Measurements from ENCODE around the gene KLK5. TPM values are rescaled to one million over a fixed set of nuclear protein-coding genes. Genes with fewer than 3 reads are reported as not detected.
"Not testable (repeated sequence)": the region's sequence is repeated elsewhere in the genome, so short reads cannot be mapped to it uniquely, and the experiment has no call there.

Gene KLK5
- polyA plus RNA-seq, 1 donor (not counting 4 experiments of a cell fraction or from before 2014, with no cell fraction given), result 477 TPM

GRCh38 chr19:50897191-50897607 lies 55.6 kb downstream of the KLK5 start:
- H3K9me1 ChIP-seq (ENCODE audit: control insufficient read depth, extremely low read depth, insufficient read depth, low read length), result no peaks in the 10 kb centered on the region
- no peak overlapping the region for H3K9ac ChIP-seq (ENCODE audit: control insufficient read depth, extremely low read depth, insufficient read depth, low read length)
- dilution Hi-C loops (cut with MboI; ENCODE audit: extremely low pct_ligation_motif_present, low sequenced_read_pairs), result no loop called here
- H3K27me3 ChIP-seq (ENCODE audit: control insufficient read depth, extremely low read depth, insufficient read depth, low read length), result no peaks in the 10 kb centered on the region
- no peak overlapping the region for H3K4me3 ChIP-seq (ENCODE audit: control insufficient read depth in 2 of 3, extremely low read depth in 1 of 3, insufficient read depth in 2 of 3, low read depth in 1 of 3, low read length in 3 of 3)
- H4K20me1 ChIP-seq (ENCODE audit: control insufficient read depth, extremely low read depth, insufficient read depth, low read length), result no peaks in the 10 kb centered on the region
- no peak for FAIRE-seq
- H3K9me3 ChIP-seq (ENCODE audit: control insufficient read depth, low read depth, low read length), result no peaks in the 10 kb centered on the region
- no peak overlapping the region for H3K4me2 ChIP-seq (ENCODE audit: control insufficient read depth, extremely low read depth, insufficient read depth, low read depth, low read length)
- TF ChIP-seq CTCF (optimal IDR thresholded peaks at IDR 0.05 in 1 of 3, IDR thresholded peaks at IDR 0.05 in 1 of 3, conservative IDR thresholded peaks at IDR 0.05 in 1 of 3; ENCODE audit: extremely low read depth in 1 of 3, insufficient read depth in 2 of 3, low read length in 3 of 3) (no peak), EZH2 (IDR thresholded peaks at IDR 0.05; ENCODE audit: low read length) (no peak)
- DNase-seq (ENCODE audit: low read depth, low spot score), result no peak
- no peak overlapping the region for H2AFZ ChIP-seq (ENCODE audit: control insufficient read depth, low read length)
- no peak overlapping the region for H3K27ac ChIP-seq (ENCODE audit: control insufficient read depth, insufficient read depth, low read length)
- H3K4me1 ChIP-seq (ENCODE audit: control insufficient read depth, extremely low read depth, insufficient read depth, low read length), result peaks cover 9% of the 10 kb centered on the region
- H3K36me3 ChIP-seq (ENCODE audit: control insufficient read depth in 2 of 2, extremely low read depth in 1 of 2, insufficient read depth in 2 of 2, low read length in 2 of 2), result no peaks in the 10 kb centered on the region
- no peaks in the 10 kb centered on the region for H3K79me2 ChIP-seq (ENCODE audit: control insufficient read depth, insufficient read depth, low read length)

- TF ChIP-seq EZH2 (IDR thresholded peaks at IDR 0.05; ENCODE audit: low read length) (no peak), CTCF (optimal IDR thresholded peaks at IDR 0.05 in 1 of 3, IDR thresholded peaks at IDR 0.05 in 1 of 3, conservative IDR thresholded peaks at IDR 0.05 in 1 of 3; ENCODE audit: extremely low read depth in 1 of 3, insufficient read depth in 2 of 3, low read length in 3 of 3) (no peak)
- Histone ChIP-seq H2AFZ (ENCODE audit: control insufficient read depth, low read length) (no peak overlapping the region), H3K27me3 (ENCODE audit: control insufficient read depth, extremely low read depth, insufficient read depth, low read length) (no peaks in the 10 kb centered on the region), H3K4me3 (ENCODE audit: control insufficient read depth in 2 of 3, extremely low read depth in 1 of 3, insufficient read depth in 2 of 3, low read depth in 1 of 3, low read length in 3 of 3) (no peak overlapping the region), H3K9me1 (ENCODE audit: control insufficient read depth, extremely low read depth, insufficient read depth, low read length) (no peaks in the 10 kb centered on the region), H3K9me3 (ENCODE audit: control insufficient read depth, low read depth, low read length) (no peaks in the 10 kb centered on the region), H3K4me2 (ENCODE audit: control insufficient read depth, extremely low read depth, insufficient read depth, low read depth, low read length) (no peak overlapping the region), H3K4me1 (ENCODE audit: control insufficient read depth, extremely low read depth, insufficient read depth, low read length) (peaks cover 9% of the 10 kb centered on the region), H4K20me1 (ENCODE audit: control insufficient read depth, extremely low read depth, insufficient read depth, low read length) (no peaks in the 10 kb centered on the region), H3K27ac (ENCODE audit: control insufficient read depth, insufficient read depth, low read length) (no peak overlapping the region), H3K9ac (ENCODE audit: control insufficient read depth, extremely low read depth, insufficient read depth, low read length) (no peak overlapping the region), H3K36me3 (ENCODE audit: control insufficient read depth in 2 of 2, extremely low read depth in 1 of 2, insufficient read depth in 2 of 2, low read length in 2 of 2) (no peaks in the 10 kb centered on the region), H3K79me2 (ENCODE audit: control insufficient read depth, insufficient read depth, low read length) (no peaks in the 10 kb centered on the region)
- FAIRE-seq, result peak; percentile 84
- dilution Hi-C loops (cut with MboI; ENCODE audit: extremely low pct_ligation_motif_present, low sequenced_read_pairs), result no loop called here
- peak; percentile 97 for DNase-seq (ENCODE audit: low read depth, low spot score)
These were observed 56.1 kb downstream of the KLK5 start for GRCh38 chr19:50896591-50897190.

- FAIRE-seq; H3K9me1 ChIP-seq (ENCODE audit: control insufficient read depth, extremely low read depth, insufficient read depth, low read length); dilution Hi-C loops (cut with MboI; ENCODE audit: extremely low pct_ligation_motif_present, low sequenced_read_pairs); H3K4me2 ChIP-seq (ENCODE audit: control insufficient read depth, extremely low read depth, insufficient read depth, low read depth, low read length); H3K9me3 ChIP-seq (ENCODE audit: control insufficient read depth, low read depth, low read length); H2AFZ ChIP-seq (ENCODE audit: control insufficient read depth, low read length); DNase-seq (ENCODE audit: low read depth, low spot score); H4K20me1 ChIP-seq (ENCODE audit: control insufficient read depth, extremely low read depth, insufficient read depth, low read length); H3K4me1 ChIP-seq (ENCODE audit: control insufficient read depth, extremely low read depth, insufficient read depth, low read length); H3K36me3 ChIP-seq (ENCODE audit: control insufficient read depth in 2 of 2, extremely low read depth in 1 of 2, insufficient read depth in 2 of 2, low read length in 2 of 2); H3K79me2 ChIP-seq (ENCODE audit: control insufficient read depth, insufficient read depth, low read length); H3K27me3 ChIP-seq (ENCODE audit: control insufficient read depth, extremely low read depth, insufficient read depth, low read length); H3K9ac ChIP-seq (ENCODE audit: control insufficient read depth, extremely low read depth, insufficient read depth, low read length); H3K27ac ChIP-seq (ENCODE audit: control insufficient read depth, insufficient read depth, low read length); H3K4me3 ChIP-seq (ENCODE audit: control insufficient read depth in 2 of 3, extremely low read depth in 1 of 3, insufficient read depth in 2 of 3, low read depth in 1 of 3, low read length in 3 of 3): not testable (repeated sequence)
These were observed 56.7 kb downstream of the KLK5 start for GRCh38 chr19:50896089-50896590.

Data from keratinocyte (primary cell).